OCI-LY7 (cell line): ENCODE measurements around the gene BCL2L15.

Source experiments
- CTCF ChIP-seq: fragments of 200-600 bp; sonication (generic); conservative IDR thresholded peaks from 2 replicates; pipeline ENCODE4 v1.5.1; 2014; ENCODE audit warnings: mild to moderate bottlenecking, antibody characterized with exemption, low read length, moderate library complexity, mixed read lengths
- EZH2phosphoT487 ChIP-seq: fragments of 200-600 bp; sonication (generic); IDR thresholded peaks from 2 replicates; pipeline ENCODE4 v1.6.1; 2018; ENCODE audit warnings: low read depth, borderline replicate concordance, mild to moderate bottlenecking, mixed run types, antibody characterized with exemption, low read length, moderate library complexity, mixed read lengths

DNA sequence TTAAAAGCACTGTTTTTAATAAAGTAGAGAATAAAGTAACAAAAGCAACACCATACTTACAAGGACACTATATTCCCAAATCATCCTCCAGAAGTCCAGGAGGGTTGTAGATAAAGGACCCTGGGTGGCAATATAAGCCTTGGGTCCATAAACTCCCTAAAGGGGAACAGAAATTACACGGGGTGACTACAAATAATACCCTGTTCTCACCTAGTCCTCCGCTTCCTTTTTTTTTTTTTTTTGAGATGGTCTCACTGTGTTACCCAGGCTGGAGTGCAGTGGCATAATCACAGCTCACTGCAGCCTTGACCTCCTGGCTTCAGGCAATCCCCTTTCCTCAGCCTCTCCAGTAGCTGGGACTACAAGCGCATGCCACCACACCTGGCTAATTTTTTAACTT is 29.0 kb downstream of the BCL2L15 start:
- TF ChIP-seq CTCF (no peak), EZH2phosphoT487 (no peak)
